AG04450 (cell line): Measurements from ENCODE around the gene FARP1. TPM values are rescaled to one million over a fixed set of nuclear protein-coding genes. Genes with fewer than 3 reads are reported as not detected.
"Not testable (repeated sequence)": the region's sequence is repeated elsewhere in the genome, so short reads cannot be mapped to it uniquely, and the experiment has no call there.

Source experiments
- CTCF ChIA-PET: fragments of 300-600, 350-600 bp; formaldehyde crosslinking; extraction: SDS; loops from one replicate; lab custom pipeline; 2022; ENCODE audit warnings: antibody characterized with exemption, inconsistent platforms; lab: Charles Lee
- POLR2A ChIA-PET: fragments of 350-600 bp; formaldehyde crosslinking; extraction: SDS; loops from one replicate; lab custom pipeline; 2021; ENCODE audit warnings: antibody characterized with exemption, inconsistent platforms; lab: Yijun Ruan, JAX
- DNase-seq: peaks from one replicate; pipeline ENCODE4 v3.0.0-alpha.2; 2011; ENCODE audit warnings: low read depth, low spot score
- H3K27ac ChIP-seq: one replicate; pipeline ENCODE4 v1.5.1; 2012; ENCODE audit warnings: low read depth, low read length, control low read depth
- H3K27me3 ChIP-seq: one replicate; pipeline ENCODE4 v1.6.0; 2012; ENCODE audit warnings: low read length; ENCODE audit not compliant: control insufficient read depth, insufficient read depth
- H3K4me3 ChIP-seq: 2 replicates; pipeline ENCODE4 v1.5.1; 2011; ENCODE audit warnings: mild to moderate bottlenecking, low read depth, low read length, control low read depth
- H3K9me3 ChIP-seq: 2 replicates; pipeline ENCODE4 v1.5.1; 2012; ENCODE audit warnings: low read length; ENCODE audit not compliant: control insufficient read depth, insufficient read depth
- polyA plus RNA-seq: library from polyadenylated mRNA; depleted of rRNA; stranded (reverse); fragments of >200 nt; gene quantifications from 2 replicates; pipeline ENCODE4 v1.2.3, GENCODE V29; 2011
- TF ChIP-seq, protein P1 (sequence below): IDR thresholded peaks from 2 replicates; pipeline ENCODE4 v1.5.1; 2011; ENCODE audit warnings: low read depth, low read length, control low read depth, inconsistent platforms

FARP1 gene
- polyA plus RNA-seq, 1 experiment: 76.4 TPM

DNA sequence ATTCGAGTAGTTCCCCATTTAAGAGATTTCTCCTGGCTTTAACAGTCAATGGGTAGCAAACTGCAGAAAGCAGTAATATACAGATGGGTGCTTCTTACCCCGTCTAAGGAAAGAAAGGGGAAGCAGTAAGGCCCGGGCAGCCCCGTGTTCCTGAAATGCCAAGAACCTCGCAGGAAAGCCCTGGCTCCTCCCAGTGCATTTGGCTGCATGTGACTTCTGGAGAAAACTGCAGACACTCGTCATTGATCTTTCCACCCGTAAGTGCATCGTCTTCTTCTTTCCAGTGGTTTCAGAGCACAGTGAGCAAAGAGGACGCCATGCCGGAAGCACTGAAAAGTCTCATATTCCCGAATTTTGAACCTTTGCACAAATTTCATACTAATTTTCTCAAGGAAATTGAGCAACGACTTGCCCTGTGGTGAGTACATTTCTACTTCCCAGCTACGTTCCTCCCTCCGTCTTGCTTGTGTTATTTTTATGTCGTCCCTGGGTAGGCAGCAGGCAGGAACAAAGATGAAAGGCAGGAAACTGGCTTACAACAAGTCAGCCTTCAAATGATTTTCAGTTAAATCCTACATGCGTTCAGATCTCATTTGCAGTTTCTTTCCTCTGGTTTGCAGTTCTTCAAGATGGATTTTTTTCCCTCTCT lies 268.8 kb downstream of the FARP1 start:
- TF ChIP-seq, protein P1, sequence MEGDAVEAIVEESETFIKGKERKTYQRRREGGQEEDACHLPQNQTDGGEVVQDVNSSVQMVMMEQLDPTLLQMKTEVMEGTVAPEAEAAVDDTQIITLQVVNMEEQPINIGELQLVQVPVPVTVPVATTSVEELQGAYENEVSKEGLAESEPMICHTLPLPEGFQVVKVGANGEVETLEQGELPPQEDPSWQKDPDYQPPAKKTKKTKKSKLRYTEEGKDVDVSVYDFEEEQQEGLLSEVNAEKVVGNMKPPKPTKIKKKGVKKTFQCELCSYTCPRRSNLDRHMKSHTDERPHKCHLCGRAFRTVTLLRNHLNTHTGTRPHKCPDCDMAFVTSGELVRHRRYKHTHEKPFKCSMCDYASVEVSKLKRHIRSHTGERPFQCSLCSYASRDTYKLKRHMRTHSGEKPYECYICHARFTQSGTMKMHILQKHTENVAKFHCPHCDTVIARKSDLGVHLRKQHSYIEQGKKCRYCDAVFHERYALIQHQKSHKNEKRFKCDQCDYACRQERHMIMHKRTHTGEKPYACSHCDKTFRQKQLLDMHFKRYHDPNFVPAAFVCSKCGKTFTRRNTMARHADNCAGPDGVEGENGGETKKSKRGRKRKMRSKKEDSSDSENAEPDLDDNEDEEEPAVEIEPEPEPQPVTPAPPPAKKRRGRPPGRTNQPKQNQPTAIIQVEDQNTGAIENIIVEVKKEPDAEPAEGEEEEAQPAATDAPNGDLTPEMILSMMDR: no peak
- no peak for DNase-seq
- no peak overlapping the region for H3K4me3 ChIP-seq
- POLR2A ChIA-PET: no interaction called here
- H3K27me3 ChIP-seq: no peaks in the 10 kb centered on the region
- CTCF ChIA-PET: no interaction called here
- H3K27ac ChIP-seq: no peak overlapping the region
- H3K9me3 ChIP-seq: peaks cover 4% of the 10 kb centered on the region; the same call in 1 of the 2 replicates

DNA sequence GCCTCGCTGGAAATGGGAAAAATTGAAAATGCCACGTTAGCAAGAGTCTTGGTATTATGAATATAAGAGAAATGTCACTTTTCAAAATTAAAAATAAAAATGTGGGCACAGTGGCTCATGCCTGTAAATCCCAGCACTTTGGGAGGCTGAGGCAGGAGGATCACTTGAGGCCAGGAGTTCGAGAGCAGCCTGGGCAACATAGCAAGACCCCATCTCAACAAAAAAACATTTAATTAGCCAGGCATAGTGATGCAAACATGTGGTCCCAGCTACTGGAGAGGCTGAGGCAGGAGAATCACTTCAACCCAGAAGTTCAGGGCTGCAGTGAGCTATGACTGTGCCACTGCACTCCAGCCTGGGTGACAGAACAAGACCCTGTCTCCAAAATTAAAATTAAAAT lies 270.4 kb downstream of the FARP1 start:
- POLR2A ChIA-PET, H3K27ac ChIP-seq, DNase-seq, H3K9me3 ChIP-seq, CTCF ChIA-PET, H3K27me3 ChIP-seq, H3K4me3 ChIP-seq: not testable (repeated sequence)

DNA sequence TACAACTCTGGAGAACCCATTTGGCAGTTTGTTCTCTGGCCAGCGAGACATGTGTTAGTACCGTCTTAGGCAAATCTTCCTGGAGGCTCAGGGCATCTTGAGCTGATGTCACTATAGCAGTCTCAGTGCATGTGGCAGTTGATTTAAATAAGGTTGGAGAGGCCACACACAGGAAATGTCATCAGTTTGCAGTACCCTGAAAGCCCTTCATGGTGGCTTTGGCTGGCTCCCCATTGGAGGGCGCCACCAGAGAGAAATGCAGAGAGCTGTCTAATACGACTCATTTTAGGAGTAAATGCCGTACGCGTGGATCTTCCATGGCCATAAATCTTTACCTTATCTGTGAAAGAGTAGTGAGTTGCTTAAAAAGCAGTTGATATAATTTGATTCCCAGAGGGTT lies 270.9 kb downstream of the FARP1 start:
- TF ChIP-seq, protein P1: no peak
- DNase-seq: no peak

GRCh38 chr13:98415326-98416070 lies 272.6 kb downstream of the FARP1 start:
- DNase-seq: no peak
- ChIA-PET POLR2A (no interaction called here), CTCF (no interaction called here)

More for the DNA sequence above, 270.9 kb downstream of the FARP1 start:
- H3K4me3 ChIP-seq: no peak overlapping the region
- H3K27me3 ChIP-seq: no peaks in the 10 kb centered on the region
- peaks cover 8% of the 10 kb centered on the region; the same call in 1 of the 2 replicates for H3K9me3 ChIP-seq
- CTCF ChIA-PET: no interaction called here
- POLR2A ChIA-PET: no interaction called here
- no peak overlapping the region for H3K27ac ChIP-seq

DNA sequence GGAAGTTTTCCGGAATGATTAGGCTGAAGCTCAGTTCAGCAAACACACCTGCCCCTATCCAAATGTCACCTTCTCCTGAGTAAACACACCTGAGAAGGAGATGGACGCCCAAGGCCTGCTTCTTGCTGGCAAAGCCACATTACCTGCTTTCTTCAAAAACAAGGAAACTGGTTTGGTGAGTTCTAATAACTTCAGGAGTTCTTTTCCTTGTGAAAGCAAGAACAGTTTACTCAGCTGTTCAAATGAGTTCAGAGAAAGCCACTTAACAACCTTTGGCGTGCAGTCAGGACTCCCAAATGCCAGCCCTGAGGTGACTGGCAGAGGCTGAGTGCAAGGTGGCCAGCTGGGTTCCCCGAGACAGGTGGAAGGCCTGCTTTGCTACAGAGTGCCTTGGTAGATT lies 273.5 kb downstream of the FARP1 start:
- POLR2A ChIA-PET: no interaction called here
- no peak for DNase-seq
- no peak overlapping the region for H3K4me3 ChIP-seq
- H3K27ac ChIP-seq: no peak overlapping the region
- H3K27me3 ChIP-seq: no peaks in the 10 kb centered on the region
- TF ChIP-seq, protein P1: no peak
- H3K9me3 ChIP-seq: peaks cover 8% of the 10 kb centered on the region; the same call in 1 of the 2 replicates
- CTCF ChIA-PET: no interaction called here

More at GRCh38 chr13:98415326-98416070, 272.6 kb downstream of the FARP1 start:
- H3K4me3 ChIP-seq: no peak overlapping the region
- H3K27me3 ChIP-seq: no peaks in the 10 kb centered on the region
- peaks cover 8% of the 10 kb centered on the region; the same call in 1 of the 2 replicates for H3K9me3 ChIP-seq
- TF ChIP-seq, protein P1: no peak
- H3K27ac ChIP-seq: no peak overlapping the region
